ENCODE data around the gene DNAJC30.

Gene DNAJC30

DNA sequence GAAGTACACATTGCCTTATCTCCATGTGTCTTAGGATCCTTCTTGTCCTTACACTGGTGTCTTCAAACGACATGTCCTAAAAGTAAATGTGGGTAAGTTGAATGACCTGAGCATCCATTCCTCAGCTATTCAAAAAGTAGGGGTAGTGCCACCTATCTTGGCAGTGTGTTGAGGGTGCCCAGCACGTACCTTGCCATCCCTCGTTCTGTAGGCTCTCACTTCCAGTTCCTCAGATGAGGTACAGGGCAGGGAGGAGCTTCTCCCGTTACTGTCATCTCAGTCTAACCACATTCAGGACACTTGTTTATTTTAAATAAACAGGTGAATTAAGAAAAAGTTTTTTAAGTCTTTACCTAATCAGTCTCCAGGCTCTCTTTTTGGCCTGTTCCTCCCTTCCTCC lies 13.1 kb upstream of the DNAJC30 start:
- no peak overlapping the region for H3K4me3 ChIP-seq (ENCODE audit: low read length)
- TF ChIP-seq, protein P1, sequence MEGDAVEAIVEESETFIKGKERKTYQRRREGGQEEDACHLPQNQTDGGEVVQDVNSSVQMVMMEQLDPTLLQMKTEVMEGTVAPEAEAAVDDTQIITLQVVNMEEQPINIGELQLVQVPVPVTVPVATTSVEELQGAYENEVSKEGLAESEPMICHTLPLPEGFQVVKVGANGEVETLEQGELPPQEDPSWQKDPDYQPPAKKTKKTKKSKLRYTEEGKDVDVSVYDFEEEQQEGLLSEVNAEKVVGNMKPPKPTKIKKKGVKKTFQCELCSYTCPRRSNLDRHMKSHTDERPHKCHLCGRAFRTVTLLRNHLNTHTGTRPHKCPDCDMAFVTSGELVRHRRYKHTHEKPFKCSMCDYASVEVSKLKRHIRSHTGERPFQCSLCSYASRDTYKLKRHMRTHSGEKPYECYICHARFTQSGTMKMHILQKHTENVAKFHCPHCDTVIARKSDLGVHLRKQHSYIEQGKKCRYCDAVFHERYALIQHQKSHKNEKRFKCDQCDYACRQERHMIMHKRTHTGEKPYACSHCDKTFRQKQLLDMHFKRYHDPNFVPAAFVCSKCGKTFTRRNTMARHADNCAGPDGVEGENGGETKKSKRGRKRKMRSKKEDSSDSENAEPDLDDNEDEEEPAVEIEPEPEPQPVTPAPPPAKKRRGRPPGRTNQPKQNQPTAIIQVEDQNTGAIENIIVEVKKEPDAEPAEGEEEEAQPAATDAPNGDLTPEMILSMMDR (conservative IDR thresholded peaks at IDR 0.05; ENCODE audit: low read depth, low read length), result no peak
- DNase-seq (ENCODE audit: low read depth), result no peak

DNA sequence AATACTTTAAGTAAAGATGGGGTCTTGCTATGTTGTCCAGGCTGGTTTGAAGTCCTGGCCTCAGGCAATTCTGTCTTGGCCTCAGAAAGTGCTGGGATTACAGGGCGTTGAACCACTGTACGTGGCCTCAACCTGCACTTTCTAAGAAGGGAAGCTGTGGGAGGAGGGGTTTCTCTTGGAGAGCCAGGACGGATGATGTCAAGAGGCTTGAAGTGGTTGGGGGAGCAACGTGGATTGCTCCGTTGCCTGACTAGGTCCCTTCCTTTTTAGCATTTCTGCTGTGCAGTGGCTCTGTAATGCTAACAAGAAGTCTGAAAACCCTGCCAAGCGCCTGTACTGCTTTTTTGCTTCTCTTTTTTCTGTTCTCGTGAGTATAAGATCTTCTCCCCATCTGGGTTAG lies 7.4 kb upstream of the DNAJC30 start:
- DNase-seq (ENCODE audit: low read depth), result no peak
- H3K4me3 ChIP-seq (ENCODE audit: low read length), result no peak overlapping the region
- TF ChIP-seq, protein P1 (conservative IDR thresholded peaks at IDR 0.05; ENCODE audit: low read depth, low read length), result no peak

DNA sequence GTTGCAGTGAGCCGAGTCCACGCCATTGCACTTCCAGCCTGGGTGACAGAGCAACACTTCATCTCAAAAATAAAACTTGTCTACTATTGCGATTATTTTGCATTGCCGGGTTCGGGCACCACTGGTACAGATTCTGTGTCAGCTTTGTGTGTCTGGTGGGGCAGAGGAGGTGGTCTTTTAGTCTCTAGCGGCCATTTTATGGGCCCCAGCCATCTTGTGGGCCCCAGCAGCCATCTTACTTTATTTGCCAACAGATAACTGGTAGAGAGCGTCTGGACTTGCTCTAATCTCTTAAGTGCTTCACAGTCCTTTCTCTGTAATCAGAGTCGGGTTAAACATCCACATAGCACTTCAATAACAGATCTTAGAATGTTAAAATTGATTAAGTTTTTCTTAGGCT lies 5.0 kb upstream of the DNAJC30 start:
- TF ChIP-seq, protein P1 (conservative IDR thresholded peaks at IDR 0.05; ENCODE audit: low read depth, low read length), result no peak
- no peak overlapping the region for H3K4me3 ChIP-seq (ENCODE audit: low read length)
- DNase-seq (ENCODE audit: low read depth), result no peak

DNA sequence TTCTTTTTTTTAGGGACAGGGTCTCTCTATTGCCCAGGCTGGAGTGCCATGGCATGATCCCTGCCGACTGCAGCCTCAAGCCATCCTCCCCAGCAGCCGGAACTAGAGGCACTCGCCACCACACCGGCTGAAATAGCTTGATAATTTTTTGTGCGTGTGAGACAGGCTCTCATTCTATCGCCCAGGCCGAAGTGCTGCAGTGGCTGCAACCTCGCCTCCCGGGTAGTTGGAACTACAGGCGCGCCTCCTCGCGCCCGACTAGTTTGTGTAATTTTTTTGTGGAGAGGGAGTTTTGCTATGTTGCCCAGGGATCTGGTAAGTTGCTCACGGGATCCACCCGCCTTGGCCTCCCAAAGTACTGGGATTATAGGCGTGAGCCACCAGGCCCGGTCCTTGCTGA lies 2.1 kb upstream of the DNAJC30 start:
- TF ChIP-seq, protein P1 (conservative IDR thresholded peaks at IDR 0.05; ENCODE audit: low read depth, low read length), result no peak
- no peak for DNase-seq (ENCODE audit: low read depth)
- no peak overlapping the region for H3K4me3 ChIP-seq (ENCODE audit: low read length)

DNA sequence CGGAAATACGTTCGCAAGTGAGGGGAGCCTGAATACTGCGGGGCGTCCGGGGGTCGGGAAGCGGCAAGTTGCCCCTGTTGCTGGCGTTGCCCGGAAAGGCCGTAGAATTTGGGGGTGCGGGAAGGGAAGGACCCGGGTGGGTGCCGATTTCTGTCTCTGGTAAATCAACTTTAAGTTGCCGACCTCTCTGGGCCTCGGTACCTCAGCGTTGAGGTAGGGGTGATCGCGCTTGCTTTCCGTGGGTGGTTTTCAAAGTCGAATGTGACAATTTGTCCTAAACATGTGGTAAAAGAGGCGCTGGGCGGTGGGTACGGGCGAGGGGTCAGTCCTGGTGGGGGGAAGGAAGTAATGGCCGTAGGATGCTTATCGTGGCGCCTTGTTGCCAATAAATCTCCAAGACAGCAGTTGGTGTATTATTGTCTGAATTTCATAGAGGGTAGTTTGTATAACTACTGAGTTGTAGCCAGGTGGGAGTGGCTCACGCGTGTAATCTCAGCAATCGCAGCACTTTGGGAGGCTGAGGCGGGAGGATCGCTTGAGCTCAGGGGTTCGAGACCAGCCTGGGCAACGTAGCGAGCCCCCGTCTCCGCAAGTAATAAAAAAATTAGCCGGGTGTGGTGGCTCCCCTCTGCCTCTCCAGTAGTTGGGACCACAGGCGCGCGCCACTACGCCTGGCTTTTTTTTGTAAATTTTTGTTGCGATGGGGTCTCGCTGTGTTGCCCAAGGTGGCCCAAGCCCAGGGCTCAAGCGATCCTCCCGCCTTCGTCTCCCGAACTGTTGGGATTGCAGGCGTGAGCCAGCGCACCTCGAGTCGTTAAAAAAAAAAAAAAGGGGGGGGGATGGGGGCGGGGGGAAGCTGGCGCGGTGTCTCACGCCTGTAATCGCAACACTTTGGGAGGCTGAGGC lies 788 bp upstream of the DNAJC30 start:
- TF ChIP-seq, protein P1 (conservative IDR thresholded peaks at IDR 0.05; ENCODE audit: low read depth, low read length), result no peak
- no peak for DNase-seq (ENCODE audit: low read depth)
- peak overlapping the region; percentile 98 for H3K4me3 ChIP-seq (ENCODE audit: low read length)

DNA sequence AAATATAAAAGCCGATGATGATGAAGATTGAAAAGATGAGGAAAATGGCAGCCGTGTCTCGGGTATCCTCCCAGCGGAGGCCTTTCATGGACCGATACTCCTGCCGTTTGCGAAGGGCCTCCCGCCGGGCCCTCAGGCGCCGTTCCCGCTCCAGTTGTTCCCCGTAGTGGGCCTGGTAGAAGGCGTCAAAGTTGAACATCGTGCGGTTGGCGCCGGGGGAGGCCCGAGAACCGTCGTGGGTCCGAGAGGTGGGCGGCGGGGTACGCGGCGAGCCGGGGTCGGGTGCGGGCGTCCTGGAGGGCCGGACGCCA lies 553 bp downstream of the DNAJC30 start:
- DNase-seq (ENCODE audit: low read depth), result no peak
- TF ChIP-seq, protein P1 (conservative IDR thresholded peaks at IDR 0.05; ENCODE audit: low read depth, low read length), result no peak
- H3K4me3 ChIP-seq (ENCODE audit: low read length), result peak overlapping the region; percentile 98

DNA sequence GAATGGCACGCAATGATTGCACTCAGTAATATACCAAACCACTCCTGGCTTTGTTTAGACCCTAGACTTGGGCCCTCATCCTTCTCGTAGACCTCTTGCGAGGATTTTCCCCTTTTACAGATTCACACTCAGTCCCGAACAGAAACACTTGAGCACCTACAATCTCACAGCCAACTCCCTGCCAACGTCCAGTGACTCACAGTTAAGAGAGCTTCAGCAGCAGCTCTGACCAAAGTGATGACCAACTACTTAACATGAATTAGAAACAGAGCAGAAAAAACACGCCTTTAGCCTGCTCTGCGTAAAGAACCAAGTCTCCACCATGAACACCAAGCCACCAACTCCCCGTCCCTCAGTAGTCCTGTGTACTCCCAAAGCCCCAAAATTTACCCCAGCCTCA lies 2.2 kb downstream of the DNAJC30 start:
- H3K4me3 ChIP-seq (ENCODE audit: low read length), result peak overlapping the region; percentile 6
- TF ChIP-seq, protein P1 (conservative IDR thresholded peaks at IDR 0.05; ENCODE audit: low read depth, low read length), result no peak
- no peak for DNase-seq (ENCODE audit: low read depth)
